ENCODE data around the gene OCSTAMP.

OCSTAMP gene

GRCh38 chr20:46512943-46513844 is 37.3 kb downstream of the OCSTAMP start, which contains the start of gene ZNF334:
Gene ZNF334, minus strand, starts transcription at chr20:46513559. Its CDS starts 1,457 bp downstream, at chr20:46512102.
- peak; percentile 68 to 73 for DNase-seq

DNA sequence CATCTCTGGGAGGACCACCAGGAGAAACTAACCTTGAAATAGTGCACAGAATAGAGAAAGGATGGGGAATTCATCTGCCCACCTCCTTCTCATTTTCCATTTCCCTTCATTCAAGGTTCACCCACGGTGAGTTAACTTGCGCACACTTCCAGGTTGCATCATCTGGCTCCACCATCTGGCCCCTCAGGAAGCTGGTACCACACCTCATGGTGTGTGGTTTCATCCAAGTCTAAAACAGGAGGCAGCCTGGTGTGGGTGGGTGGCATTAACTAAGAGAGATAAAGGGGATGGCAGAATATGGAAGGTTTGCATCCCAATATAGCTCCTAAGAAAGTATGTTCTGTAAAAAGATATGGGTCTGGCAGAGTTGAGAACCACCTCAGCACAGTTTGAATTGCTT is 40.9 kb downstream of the OCSTAMP start:
- DNase-seq: no peak

- DNase-seq: no peak
Observed at GRCh38 chr20:46507760-46508407, 42.6 kb downstream of the OCSTAMP start.

DNA sequence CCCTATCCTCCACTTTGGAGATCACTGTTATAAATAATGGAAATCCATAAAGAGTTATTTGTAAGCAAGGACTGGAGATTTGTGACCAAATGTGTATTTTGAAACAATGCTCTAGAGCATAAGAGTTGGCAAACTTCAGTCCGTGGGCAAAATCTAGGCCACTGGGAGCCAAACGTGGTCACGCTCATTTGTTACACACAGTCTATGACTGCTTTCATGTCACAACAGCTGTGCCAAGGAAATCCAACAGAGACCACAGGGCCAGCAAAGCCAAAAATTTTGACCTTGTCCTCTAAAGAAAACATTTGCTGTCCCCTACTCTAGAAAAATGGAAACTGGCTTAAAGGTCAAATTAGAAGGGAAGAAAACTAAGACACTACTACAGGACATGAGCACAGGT is 44.9 kb downstream of the OCSTAMP start:
- no peak for DNase-seq

DNA sequence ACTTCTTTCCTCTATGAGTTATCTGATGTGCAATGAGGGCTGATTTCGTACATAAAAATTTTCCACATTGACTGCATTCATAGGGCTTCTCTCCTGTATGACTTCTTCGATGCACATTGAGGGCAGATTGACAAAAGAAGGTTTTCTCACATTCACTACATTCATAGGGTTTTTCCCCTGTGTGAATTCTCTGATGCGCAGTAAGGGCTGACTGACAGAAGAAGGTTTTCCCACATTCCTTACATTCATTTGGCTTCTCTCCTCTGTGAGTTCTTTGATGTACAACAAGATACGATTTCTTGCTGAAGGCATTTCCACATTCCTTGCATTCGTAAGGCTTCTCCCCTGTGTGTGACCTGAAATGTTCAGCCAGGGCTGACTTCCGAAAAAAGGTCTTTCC is 48.5 kb downstream of the OCSTAMP start:
- DNase-seq: no peak

GRCh38 chr20:46501337-46501942 is 49.0 kb downstream of the OCSTAMP start:
- DNase-seq: no peak

DNA sequence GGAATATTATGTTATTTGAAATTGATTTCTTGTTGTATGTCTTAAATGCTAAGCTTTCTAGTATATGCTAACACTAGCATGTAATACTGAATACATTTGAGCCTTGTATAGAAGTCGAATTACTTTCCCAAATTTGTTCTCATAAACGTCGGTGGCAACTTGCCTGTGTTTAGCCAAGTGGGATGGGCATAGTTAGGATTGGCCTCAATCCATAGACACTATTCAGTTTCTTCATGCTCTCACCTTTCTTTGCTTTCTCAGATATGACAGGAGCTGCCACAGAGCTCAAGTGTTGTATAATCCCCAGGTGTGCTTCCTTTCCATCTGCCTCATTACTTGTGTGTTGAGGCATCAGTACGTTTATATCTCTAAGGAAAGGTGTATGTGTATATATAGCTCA is 56.4 kb downstream of the OCSTAMP start:
- no peak for DNase-seq

GRCh38 chr20:46491354-46491753 is 59.1 kb downstream of the OCSTAMP start:
- DNase-seq: no peak

All from activated CD4-positive, alpha-beta T cell treated with anti-CD3 and anti-CD28 coated beads, Interleukin-2, amount 50 U/mL, for 48 hours (primary cell).